ENCODE data around the gene NEU4.
"Not testable (repeated sequence)": the region's sequence is repeated elsewhere in the genome, so short reads cannot be mapped to it uniquely, and the experiment has no call there.

Gene NEU4

DNA sequence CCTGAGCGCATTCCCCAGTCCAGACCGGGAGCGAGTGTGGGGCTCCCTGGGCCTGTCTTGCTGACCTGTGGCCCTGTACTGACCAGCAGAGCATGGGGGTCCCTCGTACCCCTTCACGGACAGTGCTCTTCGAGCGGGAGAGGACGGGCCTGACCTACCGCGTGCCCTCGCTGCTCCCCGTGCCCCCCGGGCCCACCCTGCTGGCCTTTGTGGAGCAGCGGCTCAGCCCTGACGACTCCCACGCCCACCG, 5.3 kb downstream of the NEU4 start:
- DNase-seq = no peak

DNA sequence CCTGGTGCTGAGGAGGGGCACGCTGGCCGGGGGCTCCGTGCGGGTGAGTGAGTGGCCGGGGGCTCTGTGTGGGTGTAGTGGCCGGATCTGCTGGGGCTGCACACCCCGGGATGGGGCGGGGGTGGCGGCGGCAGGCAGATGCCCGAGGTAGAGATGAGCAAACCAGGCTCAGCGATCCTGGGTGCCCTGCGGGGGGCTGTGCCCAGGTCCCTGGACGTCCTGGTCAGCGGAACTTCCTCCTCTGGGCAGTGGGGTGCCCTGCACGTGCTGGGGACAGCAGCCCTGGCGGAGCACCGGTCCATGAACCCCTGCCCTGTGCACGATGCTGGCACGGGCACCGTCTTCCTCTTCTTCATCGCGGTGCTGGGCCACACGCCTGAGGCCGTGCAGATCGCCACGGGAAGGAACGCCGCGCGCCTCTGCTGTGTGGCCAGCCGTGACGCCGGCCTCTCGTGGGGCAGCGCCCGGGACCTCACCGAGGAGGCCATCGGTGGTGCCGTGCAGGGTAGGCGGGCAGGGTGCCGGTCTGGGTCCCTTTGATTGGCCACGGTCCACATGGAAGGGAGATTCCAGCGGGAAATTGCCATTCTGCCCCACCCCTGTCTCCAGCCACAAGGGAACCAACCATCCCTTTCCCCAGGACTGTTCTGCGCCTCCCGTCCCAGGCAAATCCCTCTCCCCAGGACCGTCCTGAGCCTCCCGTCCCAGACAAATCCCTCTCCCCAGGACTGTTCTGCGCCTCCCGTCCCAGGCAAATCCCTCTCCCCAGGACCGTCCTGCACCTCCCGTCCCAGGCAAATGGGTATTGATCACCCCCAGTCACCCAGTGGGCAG, 5.9 kb downstream of the NEU4 start:
- DNase-seq = no peak

DNA sequence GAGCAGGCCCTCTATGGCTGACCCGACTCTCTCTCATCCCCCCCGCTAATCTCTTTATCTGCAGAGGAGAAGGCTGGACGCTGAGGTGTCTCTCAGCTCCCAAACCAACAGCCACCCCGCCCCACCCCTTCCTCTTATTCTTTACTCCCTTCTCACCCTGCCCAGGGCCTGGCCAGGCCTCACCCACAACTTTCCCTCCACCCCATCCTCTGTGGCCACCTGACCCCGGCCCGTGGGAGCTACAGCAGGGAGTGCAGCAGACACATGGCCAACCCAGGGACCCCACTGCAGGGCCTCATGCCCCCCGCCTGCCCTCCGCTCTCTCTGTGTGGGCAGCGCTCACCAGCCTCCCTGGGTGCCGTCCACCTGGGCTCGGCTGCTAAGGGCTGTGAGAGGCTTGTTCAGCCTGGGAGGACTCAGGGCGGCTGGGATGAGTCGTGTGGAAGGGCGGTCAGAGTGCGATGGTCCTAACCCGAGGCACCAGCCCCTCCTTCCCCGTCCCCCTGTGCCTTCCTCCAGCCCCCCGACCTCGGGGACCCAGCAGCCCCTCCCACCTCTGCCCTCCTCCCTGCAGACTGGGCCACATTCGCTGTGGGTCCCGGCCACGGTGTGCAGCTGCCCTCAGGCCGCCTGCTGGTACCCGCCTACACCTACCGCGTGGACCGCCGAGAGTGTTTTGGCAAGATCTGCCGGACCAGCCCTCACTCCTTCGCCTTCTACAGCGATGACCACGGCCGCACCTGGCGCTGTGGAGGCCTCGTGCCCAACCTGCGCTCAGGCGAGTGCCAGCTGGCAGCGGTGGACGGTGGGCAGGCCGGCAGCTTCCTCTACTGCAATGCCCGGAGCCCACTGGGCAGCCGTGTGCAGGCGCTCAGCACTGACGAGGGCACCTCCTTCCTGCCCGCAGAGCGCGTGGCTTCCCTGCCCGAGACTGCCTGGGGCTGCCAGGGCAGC, 6.8 kb downstream of the NEU4 start:
- DNase-seq = no peak

GRCh38 chr2:241816431-241817121, 7.6 kb downstream of the NEU4 start:
- no peak for DNase-seq

DNA sequence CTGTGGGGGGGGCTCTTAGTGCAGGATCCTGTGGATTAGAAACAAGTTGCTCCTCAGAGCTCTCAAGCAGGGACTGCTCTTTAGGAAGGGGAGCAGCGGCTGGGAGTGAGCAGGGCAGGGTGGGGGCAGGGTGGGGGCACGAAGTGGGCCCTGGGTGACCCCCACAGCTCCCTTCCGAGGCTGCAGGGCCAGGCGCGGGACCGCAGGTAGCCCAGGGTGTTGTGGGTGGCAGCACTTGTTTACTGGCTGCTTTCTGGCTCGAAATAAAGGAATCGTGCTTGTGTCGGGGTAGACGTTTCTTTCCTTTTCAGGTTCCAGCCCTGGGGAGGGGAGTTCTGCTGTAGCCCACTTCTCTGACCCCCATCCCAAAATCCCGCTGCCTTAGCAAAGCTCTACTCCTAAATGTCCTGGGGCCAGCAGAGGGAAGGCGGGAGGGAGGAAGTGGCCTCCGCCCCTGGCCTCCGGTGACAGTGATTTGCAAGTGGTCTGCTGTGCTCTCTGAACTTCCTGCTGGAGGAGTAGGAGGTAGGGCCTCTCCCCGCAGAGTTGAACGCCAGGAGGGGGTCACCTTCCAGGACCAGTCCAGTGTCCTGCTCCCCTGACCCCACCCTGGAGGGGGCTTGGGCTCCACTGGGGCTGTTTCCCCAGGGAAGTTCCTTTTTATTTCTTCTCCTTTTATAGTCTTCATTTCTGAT, 8.3 kb downstream of the NEU4 start:
- DNase-seq = peak; percentile 24

DNA sequence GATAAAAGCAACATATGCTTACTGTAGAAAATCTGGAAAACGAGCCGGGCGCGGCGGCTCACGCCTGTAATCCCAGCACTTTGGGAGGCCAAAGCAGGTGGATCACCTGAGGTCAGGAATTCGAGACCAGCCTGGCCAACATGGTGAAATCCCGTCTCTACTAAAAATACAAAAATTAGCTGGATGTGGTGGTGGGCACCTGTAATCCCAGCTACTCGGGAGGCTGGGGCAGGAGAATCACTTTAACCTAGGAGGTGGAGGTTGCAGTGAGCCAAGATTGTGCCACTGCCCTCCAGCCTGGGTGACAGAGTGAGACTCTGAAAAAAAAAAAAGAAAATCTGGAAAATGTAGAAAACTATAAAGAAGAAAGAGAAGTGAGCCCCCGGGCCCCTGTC, 8.8 kb downstream of the NEU4 start:
- not testable (repeated sequence) for DNase-seq

DNA sequence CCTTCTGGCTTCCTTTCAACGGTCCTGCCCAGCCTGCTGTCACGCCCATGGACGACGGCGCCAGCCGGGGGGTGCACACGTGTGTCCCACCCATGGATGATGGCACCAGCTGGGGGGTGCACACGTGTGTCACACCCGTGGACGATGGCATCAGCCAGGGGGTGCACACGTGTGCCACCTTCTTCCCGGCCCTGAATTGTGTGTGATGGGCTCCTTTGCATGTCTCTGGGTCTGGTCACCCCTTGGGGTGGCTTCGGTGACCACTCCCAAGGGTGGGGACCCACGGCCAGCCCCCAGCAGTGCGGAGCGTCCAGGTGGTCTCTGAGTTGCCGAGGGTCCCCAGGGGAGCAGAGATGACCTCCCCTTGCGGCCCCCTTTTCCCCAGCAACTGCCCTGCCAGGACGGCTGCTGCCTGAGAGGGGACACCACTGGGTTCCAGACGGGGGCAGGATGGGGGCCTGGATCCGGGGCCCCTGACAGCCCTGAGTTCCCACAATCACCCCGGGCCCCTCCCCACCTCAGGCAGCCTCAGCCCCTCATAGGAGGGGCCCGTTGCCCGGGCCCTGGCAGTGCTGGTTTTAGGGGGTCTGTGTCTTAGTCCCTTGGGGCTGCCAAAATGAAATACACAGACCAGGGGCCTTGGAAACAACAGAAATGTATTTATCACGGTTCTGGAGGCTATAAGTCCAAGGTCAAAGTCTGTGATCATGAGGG, 9.4 kb downstream of the NEU4 start:
- no peak for DNase-seq

GRCh38 chr2:241818943-241819270, 9.9 kb downstream of the NEU4 start:
- DNase-seq = peak; percentile 12

DNA sequence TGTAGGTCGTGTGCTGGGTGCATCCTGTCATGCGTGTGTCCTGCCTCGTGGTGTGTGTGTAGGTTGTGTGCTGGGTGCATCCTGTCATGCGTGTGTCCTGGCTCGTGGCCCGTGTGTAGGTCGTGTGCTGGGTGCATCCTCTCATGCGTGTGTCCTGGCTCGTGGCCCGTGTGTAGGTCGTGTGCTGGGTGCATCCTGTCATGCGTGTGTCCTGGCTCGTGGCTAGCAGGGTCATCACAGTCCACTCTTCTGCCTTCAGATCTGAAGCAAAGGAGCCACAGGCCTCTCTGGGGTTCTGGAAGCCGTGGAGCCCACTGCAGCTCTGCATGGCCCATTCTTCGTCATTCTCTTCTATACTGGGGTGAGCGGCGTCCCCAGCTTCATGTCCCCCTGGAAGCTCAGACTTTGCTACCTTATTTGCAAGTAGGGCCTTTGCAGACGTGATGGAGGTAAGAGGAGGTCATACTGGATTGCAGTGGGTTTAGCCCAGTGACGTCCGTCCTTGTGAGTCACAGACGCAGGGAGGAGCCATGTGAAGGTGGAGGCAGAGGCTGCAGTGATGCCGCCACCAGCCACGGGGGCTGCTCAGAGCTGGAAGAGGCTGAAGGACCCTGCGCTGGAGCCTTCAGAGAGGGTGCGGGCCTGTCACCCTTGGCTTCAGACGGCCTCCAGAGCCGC, 11.1 kb downstream of the NEU4 start:
- not testable (repeated sequence) for DNase-seq

- no peak for DNase-seq
Measured at GRCh38 chr2:241820625-241821384, 11.8 kb downstream of the NEU4 start.

GRCh38 chr2:241821460-241822263, 12.7 kb downstream of the NEU4 start:
- DNase-seq = no peak

GRCh38 chr2:241822264-241822623, 13.3 kb downstream of the NEU4 start:
- DNase-seq = no peak

DNA sequence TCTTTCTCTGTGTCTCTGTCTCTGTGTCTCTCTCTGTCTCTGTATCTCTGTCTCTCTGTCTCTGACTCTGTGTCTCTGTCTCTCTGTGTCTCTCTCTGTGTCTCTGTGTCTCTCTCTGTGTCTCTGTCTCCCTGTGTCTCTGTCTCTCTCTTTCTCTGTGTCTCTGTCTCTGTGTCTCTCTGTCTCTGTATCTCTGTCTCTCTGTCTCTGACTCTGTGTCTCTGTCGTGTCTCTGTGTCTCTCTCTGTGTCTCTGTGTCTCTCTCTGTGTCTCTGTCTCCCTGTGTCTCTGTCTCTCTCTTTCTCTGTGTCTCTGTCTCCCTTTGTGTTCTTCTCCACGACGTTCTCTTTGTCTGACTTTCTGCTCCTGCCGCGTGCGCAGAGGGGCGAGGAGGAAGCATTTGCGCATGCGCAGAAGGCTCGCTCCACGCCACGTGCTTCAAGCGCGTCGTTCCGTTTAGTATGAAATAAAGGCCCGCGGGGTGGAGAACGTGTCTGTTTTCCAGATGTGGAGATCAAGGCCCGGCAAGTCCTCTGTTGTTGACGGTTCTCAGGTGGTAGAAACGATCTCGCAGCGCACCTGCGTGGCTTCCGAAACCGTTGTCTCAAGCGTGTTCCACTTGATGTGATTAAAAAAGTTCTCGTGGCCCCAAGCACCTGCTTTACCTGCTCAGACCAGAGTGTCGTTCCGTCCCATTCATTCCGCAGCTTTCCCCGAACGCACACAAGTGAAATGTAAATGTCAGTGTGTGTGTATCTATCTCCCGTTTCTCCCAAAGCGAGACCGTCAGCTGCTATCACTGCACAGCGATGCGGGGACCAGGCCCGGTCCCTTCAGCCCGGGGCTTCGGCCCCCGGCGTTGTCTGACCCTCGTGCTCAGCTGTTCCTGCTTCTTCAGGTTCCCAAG, 14.8 kb downstream of the NEU4 start:
- not testable (repeated sequence) for DNase-seq

- no peak for DNase-seq
Measured at GRCh38 chr2:241827394-241827793, 18.4 kb downstream of the NEU4 start.

DNA sequence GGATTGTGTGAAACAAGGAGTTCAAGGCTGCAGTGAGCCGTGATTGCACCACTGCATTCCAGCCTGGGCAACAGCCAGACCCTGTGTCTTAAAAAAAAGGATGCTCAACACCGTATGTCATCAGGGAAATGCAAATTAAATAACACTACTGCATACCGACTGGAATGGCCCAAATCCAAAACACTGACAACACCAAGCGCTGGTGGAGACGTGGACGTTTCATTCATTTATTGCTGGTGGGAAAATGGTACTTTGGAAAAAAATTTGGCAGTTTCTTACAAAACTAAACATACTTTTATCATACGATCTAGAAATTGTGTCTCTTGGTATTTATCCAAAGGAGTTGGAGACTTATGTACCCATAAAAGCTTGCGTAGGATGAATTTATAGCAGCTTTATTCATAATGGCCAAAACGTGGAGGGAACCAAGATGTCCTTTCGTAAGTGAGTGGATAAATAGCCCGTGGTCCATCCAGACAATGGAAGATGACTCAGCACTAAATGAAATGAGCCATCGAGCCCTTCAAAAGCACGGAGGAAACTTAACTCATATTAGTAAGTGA, 24.2 kb downstream of the NEU4 start:
- DNase-seq = no peak

DNA sequence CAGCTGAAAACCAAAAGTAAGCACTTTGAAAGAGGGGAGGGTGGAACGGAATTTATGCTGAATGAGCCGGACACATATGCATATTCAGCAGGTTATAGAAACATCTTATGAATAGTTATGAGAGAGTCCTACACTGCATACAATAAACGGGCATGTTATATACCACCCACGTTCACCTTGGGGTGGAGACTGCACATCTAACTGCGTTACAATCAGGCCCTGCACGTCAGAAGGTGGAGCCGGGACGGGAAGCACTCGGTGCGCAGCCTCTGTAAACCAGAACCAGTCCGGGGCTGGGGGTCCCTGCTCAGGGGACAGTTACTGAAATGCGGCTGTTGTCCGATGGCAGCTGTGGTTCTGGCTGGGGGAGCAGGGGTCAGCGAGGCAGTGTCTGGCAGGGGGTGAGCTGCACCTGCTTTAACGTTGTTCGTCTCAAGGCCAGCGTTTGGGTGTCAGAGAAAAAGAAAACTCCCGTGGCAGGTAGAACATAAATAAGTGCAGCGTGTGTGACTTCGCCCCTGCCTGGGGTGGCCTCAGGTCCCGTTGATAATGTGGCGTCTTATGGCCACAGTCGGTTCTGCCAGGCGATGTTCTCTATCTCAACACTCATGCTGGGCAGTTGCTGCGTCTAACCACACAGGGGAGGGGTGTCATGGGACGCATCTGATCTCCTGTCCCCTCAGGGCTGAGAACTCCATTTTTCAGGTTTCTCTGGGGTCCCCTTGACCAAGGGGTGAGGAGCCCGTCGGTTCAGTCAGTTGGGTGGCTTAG, 24.9 kb downstream of the NEU4 start:
- DNase-seq = not testable (repeated sequence)

DNA sequence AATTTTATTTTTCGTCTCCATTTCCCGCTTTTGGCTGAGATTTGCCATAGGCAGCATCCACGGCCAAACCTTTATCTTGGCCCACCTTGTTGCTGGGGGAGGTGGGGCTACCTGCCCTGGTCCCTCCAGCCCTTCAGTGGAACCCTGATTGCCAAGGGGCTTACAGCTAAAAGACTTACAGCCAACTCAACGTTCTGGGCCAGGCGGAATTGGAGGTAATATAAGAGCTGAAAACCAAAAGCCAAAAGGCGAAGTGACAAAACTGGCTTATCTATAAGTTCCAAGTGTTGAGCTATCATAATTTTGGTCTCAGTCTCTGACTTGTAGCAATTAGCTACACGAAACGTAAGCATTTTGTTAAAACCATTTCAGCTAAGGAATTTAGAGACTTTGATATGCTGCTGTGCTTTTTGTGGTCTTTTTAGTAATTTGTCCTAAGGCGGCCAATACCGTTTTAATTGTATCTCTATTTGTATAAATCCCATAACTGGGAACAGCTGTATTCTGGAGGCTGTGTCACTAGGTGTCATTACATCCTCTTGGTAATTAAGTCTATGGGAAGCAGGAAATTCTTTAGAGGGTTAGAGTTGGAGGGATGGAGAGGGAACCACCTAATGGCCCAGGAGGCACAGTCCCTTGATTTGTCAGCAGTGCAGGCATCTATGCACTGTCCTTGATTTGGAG, 25.7 kb downstream of the NEU4 start:
- DNase-seq = no peak

Data from femur (tissue), 1 donor.